OCI-LY3 (cell line): ENCODE measurements around the gene ACTR10.

Experiments used
- CTCF ChIP-seq: fragments of 200-600, 300-600 bp; sonication (generic); IDR thresholded peaks from 2 replicates; pipeline ENCODE4 v1.5.1; 2014; ENCODE audit warnings: antibody characterized with exemption, low read length, low read depth
- EZH2phosphoT487 ChIP-seq: fragments of 200-600 bp; shearing (Covaris generic); IDR thresholded peaks from 2 replicates; pipeline ENCODE4 v1.6.1; 2018; ENCODE audit warnings: antibody characterized with exemption, mixed run types, low read depth

GRCh38 chr14:58200480-58200841 lies 512 bp downstream of the ACTR10 start:
- TF ChIP-seq CTCF, result no peak
- no peak for TF ChIP-seq EZH2phosphoT487
